GM23338 (cell line): Measurements from ENCODE around the gene NDUFV2.

Source experiments
- CTCF ChIP-seq, 2 experiments: fragments of 200-600 bp in 1 of 2; sonication (generic) in 1 of 2; conservative IDR thresholded peaks; 2 replicates each; pipeline versions ENCODE4 v1.5.1 to v1.6.1; 2016 to 2017; ENCODE audit warnings: antibody characterized with exemption in 2 of 2, low read depth in 2 of 2, mild to moderate bottlenecking in 2 of 2, moderate library complexity in 1 of 2
- EZH2phosphoT487 ChIP-seq: fragments of 200-600 bp; sonication (generic); IDR thresholded peaks from one replicate; pipeline ENCODE4 v1.8.1; 2018; ENCODE audit warnings: antibody characterized with exemption; ENCODE audit not compliant: unreplicated experiment
- POLR2AphosphoS5 ChIP-seq: IDR thresholded peaks from 2 replicates; pipeline ENCODE4 v1.6.1; 2016; ENCODE audit warnings: antibody characterized with exemption, low read depth
- REST ChIP-seq: IDR thresholded peaks from one replicate; pipeline ENCODE4 v1.6.1; 2018; ENCODE audit warnings: antibody characterized with exemption; ENCODE audit not compliant: unreplicated experiment

GRCh38 chr18:9150121-9150520 is 47.6 kb downstream of the NDUFV2 start:
- no peak for TF ChIP-seq CTCF (conservative IDR thresholded peaks at IDR 0.05; ENCODE audit: low read depth in 2 of 2)
- TF ChIP-seq EZH2phosphoT487: no peak
- no peak for TF ChIP-seq POLR2AphosphoS5
- TF ChIP-seq REST: no peak
